ENCODE measurements around the gene RRAS2. TPM values are rescaled to one million over a fixed set of nuclear protein-coding genes. Genes with fewer than 3 reads are reported as not detected.
A peak's percentile ranks its signal among the peaks of the same experiment; 100 is the strongest.

RRAS2 gene
- total RNA-seq, 1 donor, result 138 TPM

DNA sequence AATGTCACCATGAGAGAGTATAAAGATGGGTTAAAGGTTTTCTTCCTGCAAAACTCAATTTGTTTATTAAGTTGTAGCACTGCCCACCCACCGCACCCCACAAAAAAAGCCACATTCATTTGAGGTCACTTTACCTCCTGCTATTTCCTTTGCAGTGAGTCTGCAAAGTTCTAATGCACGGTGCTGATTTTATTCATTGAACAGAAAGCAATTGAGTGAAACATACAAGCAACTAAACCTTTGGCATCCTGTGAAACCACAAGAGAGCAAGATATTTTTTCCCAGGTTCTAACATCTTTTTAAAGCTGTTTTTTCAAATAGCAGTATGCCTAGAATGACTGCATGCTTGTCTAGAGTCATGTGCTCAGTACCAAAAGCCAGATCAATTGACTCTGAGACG lies 39.0 kb downstream of the RRAS2 start:
- TF ChIP-seq, protein P1, sequence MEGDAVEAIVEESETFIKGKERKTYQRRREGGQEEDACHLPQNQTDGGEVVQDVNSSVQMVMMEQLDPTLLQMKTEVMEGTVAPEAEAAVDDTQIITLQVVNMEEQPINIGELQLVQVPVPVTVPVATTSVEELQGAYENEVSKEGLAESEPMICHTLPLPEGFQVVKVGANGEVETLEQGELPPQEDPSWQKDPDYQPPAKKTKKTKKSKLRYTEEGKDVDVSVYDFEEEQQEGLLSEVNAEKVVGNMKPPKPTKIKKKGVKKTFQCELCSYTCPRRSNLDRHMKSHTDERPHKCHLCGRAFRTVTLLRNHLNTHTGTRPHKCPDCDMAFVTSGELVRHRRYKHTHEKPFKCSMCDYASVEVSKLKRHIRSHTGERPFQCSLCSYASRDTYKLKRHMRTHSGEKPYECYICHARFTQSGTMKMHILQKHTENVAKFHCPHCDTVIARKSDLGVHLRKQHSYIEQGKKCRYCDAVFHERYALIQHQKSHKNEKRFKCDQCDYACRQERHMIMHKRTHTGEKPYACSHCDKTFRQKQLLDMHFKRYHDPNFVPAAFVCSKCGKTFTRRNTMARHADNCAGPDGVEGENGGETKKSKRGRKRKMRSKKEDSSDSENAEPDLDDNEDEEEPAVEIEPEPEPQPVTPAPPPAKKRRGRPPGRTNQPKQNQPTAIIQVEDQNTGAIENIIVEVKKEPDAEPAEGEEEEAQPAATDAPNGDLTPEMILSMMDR (IDR thresholded peaks at IDR 0.05; ENCODE audit: insufficient read depth, low read depth, low read length), result no peak
- peak; percentile 53 for DNase-seq (ENCODE audit: low read depth)
- no peak overlapping the region for H3K4me3 ChIP-seq (ENCODE audit: low read depth, low read length)

DNA sequence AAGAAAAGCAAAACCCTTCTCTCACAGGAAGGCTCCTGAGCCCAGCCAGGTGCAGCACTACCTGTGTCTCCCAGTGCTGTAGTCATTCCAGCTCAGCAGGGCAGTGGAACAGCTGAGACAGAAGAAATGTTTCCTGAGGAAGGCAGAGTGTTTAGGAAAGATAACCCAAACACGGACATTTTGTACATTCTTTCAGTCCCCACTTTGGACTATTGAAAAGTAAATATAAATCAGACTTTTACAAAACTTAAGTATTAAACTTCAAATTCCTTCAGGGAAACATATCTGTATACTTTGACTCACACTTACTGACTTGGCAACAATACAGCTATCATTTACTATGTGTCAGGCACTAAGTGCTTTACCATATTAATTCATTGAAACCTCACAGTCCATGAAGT lies 40.4 kb downstream of the RRAS2 start:
- no peak overlapping the region for H3K4me3 ChIP-seq (ENCODE audit: low read depth, low read length)
- TF ChIP-seq, protein P1 (IDR thresholded peaks at IDR 0.05; ENCODE audit: insufficient read depth, low read depth, low read length), result no peak
- DNase-seq (ENCODE audit: low read depth), result no peak

DNA sequence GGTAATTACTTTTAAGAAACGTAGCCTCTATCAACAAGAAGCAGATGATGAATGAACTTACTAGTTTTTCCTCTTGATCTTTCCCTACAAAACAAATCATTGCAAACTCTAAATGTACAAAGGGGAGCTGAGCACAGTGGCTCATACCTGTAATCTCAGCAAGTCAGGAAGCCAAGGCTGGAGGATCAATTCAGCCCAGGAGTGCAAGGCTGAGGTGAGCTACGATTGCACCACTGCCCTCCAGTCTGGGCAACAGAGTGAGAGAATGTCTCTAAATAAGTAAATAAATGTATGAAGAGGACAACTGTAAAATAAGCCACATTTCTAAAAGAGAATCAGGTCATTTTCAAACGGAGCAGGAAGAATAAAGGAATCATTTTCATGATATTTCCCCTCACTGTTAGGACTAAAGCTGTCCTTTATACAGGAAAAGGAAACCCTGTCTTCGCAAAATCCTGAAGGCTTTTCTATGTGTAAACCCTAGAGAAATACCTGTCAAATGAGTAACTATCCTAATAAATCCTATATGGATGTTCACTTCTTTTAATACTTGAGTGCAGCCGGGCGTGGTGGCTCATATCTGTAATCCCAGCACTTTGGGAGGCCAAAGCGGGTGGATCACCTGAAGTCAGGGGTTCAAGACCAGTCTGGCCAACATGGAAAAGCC lies 41.2 kb downstream of the RRAS2 start:
- no peak for DNase-seq (ENCODE audit: low read depth)
- no peak overlapping the region for H3K4me3 ChIP-seq (ENCODE audit: low read depth, low read length)
- TF ChIP-seq, protein P1 (IDR thresholded peaks at IDR 0.05; ENCODE audit: insufficient read depth, low read depth, low read length), result no peak

DNA sequence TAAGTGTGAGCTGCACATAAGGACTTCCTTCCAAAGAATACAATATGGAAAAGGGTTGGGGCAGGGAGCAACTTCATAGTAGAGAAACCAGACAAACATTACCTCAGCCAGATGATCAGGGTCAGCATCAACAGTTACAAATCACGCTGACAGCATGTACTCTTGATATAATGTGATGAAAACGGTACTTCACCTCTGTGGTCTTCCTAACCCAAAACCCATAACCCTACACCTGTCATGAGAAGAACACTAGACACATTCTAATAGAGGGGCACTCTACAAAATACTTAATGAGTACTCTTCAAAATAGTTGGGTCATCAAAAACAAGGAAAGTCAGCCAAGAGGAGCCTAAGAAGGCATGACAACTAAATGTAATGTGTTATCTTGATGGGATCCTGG lies 43.9 kb downstream of the RRAS2 start:
- DNase-seq (ENCODE audit: low read depth), result no peak
- TF ChIP-seq, protein P1 (IDR thresholded peaks at IDR 0.05; ENCODE audit: insufficient read depth, low read depth, low read length), result no peak
- no peak overlapping the region for H3K4me3 ChIP-seq (ENCODE audit: low read depth, low read length)

DNA sequence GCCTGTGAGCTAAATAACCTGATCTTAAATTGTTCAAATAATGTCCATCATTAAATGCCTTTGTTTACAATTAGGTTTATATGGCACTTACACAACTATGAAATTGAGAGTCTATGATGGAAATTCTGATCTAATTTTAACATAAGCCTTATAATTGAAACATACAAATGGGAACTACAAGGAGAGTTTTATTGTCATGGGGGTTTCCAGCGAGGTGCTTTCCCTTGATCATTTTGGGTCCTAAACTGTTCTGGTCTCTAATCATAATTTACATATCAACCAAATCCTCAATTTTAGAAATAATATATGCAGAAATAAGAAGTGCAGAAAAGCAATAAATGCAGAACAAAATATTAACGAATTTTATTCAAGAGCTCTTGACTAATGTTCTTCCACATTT lies 44.9 kb downstream of the RRAS2 start:
- TF ChIP-seq, protein P1 (IDR thresholded peaks at IDR 0.05; ENCODE audit: insufficient read depth, low read depth, low read length), result no peak
- DNase-seq (ENCODE audit: low read depth), result no peak
- no peak overlapping the region for H3K4me3 ChIP-seq (ENCODE audit: low read depth, low read length)

DNA sequence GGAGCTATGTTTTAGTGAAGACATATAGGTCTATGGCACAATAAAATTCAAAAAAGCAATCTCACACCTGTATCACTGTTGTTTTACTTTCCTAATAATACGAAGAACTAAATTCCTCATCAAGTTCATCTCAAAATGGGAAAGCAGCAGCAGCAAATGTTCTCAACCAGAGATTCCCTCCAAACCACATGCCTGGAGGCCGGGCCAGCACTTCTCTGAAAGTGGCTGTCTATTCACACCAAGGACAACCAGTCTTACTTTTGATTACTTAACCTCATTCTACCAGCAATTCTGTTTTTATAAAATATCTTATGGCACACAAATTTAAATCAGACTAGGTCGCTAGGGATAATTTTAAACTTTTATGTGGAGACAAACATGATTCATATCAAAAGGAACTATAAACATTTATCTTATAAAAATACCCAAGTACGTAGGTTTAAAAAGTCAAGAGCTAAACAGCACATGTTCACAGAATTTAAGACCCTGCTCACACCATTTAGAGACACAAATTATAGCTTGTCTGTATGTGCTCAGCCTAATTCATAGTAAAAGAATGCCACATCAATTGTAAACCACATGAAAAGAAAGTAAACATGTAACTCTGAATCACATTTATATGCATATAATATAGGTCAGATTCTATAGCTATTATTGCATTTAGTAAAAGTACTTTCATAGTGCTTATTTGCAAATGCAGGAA lies 46.1 kb downstream of the RRAS2 start:
- DNase-seq (ENCODE audit: low read depth), result peak; percentile 78

More for the DNA sequence above, 46.1 kb downstream of the RRAS2 start:
- TF ChIP-seq, protein P1 (IDR thresholded peaks at IDR 0.05; ENCODE audit: insufficient read depth, low read depth, low read length), result no peak
- no peak overlapping the region for H3K4me3 ChIP-seq (ENCODE audit: low read depth, low read length)
